Activated CD8-positive, alpha-beta memory T cell treated with anti-CD3 and anti-CD28 coated beads, Interleukin-2, amount 10 ng/mL, durations not matched to agents 7 days and 5 days (primary cell): Measurements from ENCODE around the gene GALNT6. TPM values are rescaled to one million over a fixed set of nuclear protein-coding genes. Genes with fewer than 3 reads are reported as not detected.
"Not testable (repeated sequence)": the region's sequence is repeated elsewhere in the genome, so short reads cannot be mapped to it uniquely, and the experiment has no call there.

ENCODE experiments used
- ATAC-seq: fragments of 150-1000 bp; cut with Tn5 transposase; one replicate; pipeline ENCODE4 v1.10.0; 2021; ENCODE audit warnings: moderate library complexity
- CTCF ChIA-PET: fragments of 350-600 bp; sonication (Branson Sonifier 250); formaldehyde crosslinking; loops from one replicate; lab custom pipeline; 2021; ENCODE audit warnings: antibody characterized with exemption; lab: Charles Lee
- DNase-seq: peaks from one replicate; pipeline ENCODE4 v3.0.0-alpha.2; 2020
- H3K27ac Mint-ChIP-seq: one replicate; pipeline ENCODE4 v1.8.0; 2021; ENCODE audit warnings: mild to moderate bottlenecking, mixed read lengths
- H3K27me3 Mint-ChIP-seq: one replicate; pipeline ENCODE4 v1.8.0; 2021; ENCODE audit warnings: mixed read lengths
- H3K36me3 Mint-ChIP-seq: one replicate; pipeline ENCODE4 v1.8.0; 2021; ENCODE audit warnings: mild to moderate bottlenecking, mixed read lengths
- H3K4me1 Mint-ChIP-seq: one replicate; pipeline ENCODE4 v1.8.0; 2021; ENCODE audit warnings: mixed read lengths
- H3K4me3 Mint-ChIP-seq: one replicate; pipeline ENCODE4 v1.8.0; 2021; ENCODE audit warnings: mild to moderate bottlenecking, moderate library complexity, mixed read lengths
- H3K9me3 Mint-ChIP-seq: one replicate; pipeline ENCODE4 v1.8.0; 2022; ENCODE audit warnings: low read depth, mixed read lengths
- total RNA-seq, 2 experiments: library from RNA; stranded (reverse); gene quantifications; one replicate each; pipeline ENCODE4 v1.2.3, GENCODE V29; 2021

Gene GALNT6
- total RNA-seq, 2 experiments from 2014 or later, result 43.9 to 47.9 TPM

- H3K9me3 Mint-ChIP-seq, result no peaks in the 10 kb centered on the region
- H3K4me1 Mint-ChIP-seq, result peaks cover 60% of the 10 kb centered on the region
- ATAC-seq, result peak; percentile 71
- H3K27me3 Mint-ChIP-seq, result no peaks in the 10 kb centered on the region
- H3K4me3 Mint-ChIP-seq, result peak overlapping the region; percentile 52
- H3K27ac Mint-ChIP-seq, result peak overlapping the region; percentile 91
- H3K36me3 Mint-ChIP-seq, result peaks cover 62% of the 10 kb centered on the region
- peak; percentile 73 for DNase-seq
- CTCF ChIA-PET, result interaction anchor here (0.6 to 5.9 kb wide), 8 partner anchors 8 to 336 kb away, joined by 3 to 44 read pairs (median 4); partner anchors contain the start of gene LETMD1
Measured at GRCh38 chr12:51318846-51319599, 72.2 kb downstream of the GALNT6 start.

- peaks cover 63% of the 10 kb centered on the region for H3K36me3 Mint-ChIP-seq
- not testable (repeated sequence) for ATAC-seq, H3K27me3 Mint-ChIP-seq, H3K9me3 Mint-ChIP-seq, DNase-seq
- H3K27ac Mint-ChIP-seq, result peak overlapping the region; percentile 91
- CTCF ChIA-PET, result interaction anchor here (0.9 to 5.9 kb wide), 8 partner anchors 9 to 270 kb away, joined by 3 to 44 read pairs (median 4); partner anchors contain the start of genes LETMD1 and SMAGP
- H3K4me1 Mint-ChIP-seq, result peaks cover 64% of the 10 kb centered on the region
- H3K4me3 Mint-ChIP-seq, result peak overlapping the region; percentile 52
Measured at GRCh38 chr12:51318057-51318806, 73.0 kb downstream of the GALNT6 start.

- H3K36me3 Mint-ChIP-seq, result peaks cover 56% of the 10 kb centered on the region
Measured at GRCh38 chr12:51311389-51311788, 79.8 kb downstream of the GALNT6 start.

GRCh38 chr12:51307655-51308593, 83.3 kb downstream of the GALNT6 start:
- peaks cover 10% of the 10 kb centered on the region for H3K4me1 Mint-ChIP-seq
- CTCF ChIA-PET, result interaction anchor here (0.6 to 1.4 kb wide), 3 partner anchors 10 to 33 kb away, joined by 3 to 6 read pairs (median 3); no protein-coding TSS in a partner anchor
- ATAC-seq, result no peak
- no peak for DNase-seq
- no peaks in the 10 kb centered on the region for H3K27me3 Mint-ChIP-seq
- no peak overlapping the region for H3K4me3 Mint-ChIP-seq
- H3K36me3 Mint-ChIP-seq, result peaks cover 48% of the 10 kb centered on the region
- H3K9me3 Mint-ChIP-seq, result no peaks in the 10 kb centered on the region
- no peak overlapping the region for H3K27ac Mint-ChIP-seq

More at GRCh38 chr12:51311389-51311788, 79.8 kb downstream of the GALNT6 start:
- Mint-ChIP-seq H3K27ac (no peak overlapping the region), H3K27me3 (no peaks in the 10 kb centered on the region), H3K4me3 (no peak overlapping the region), H3K9me3 (no peaks in the 10 kb centered on the region), H3K4me1 (peaks cover 20% of the 10 kb centered on the region)
- no peak for DNase-seq
- CTCF ChIA-PET, result interaction anchor here (0.6 to 1.4 kb wide), 2 partner anchors 30 to 63 kb away, joined by 4 to 6 read pairs; no protein-coding TSS in a partner anchor
- ATAC-seq, result no peak

GRCh38 chr12:51306507-51306906, 84.7 kb downstream of the GALNT6 start:
- no peak for ATAC-seq
- no peak for DNase-seq
- CTCF ChIA-PET, result interaction anchor here (1.7 kb wide), 1 partner anchor 35 kb away, joined by 8 read pairs; no protein-coding TSS in a partner anchor
- Mint-ChIP-seq H3K27me3 (no peaks in the 10 kb centered on the region), H3K4me3 (no peak overlapping the region), H3K4me1 (peaks cover 5% of the 10 kb centered on the region), H3K36me3 (peaks cover 52% of the 10 kb centered on the region), H3K27ac (no peak overlapping the region), H3K9me3 (no peaks in the 10 kb centered on the region)

Other genes with a start within 250 kb of the GALNT6 start
- gene TFCP2, start 218.3 kb downstream of the GALNT6 start, total RNA-seq, result 10 to 100 TPM; 34.7 to 40.5 TPM
- gene POU6F1, start 173.3 kb downstream of the GALNT6 start, total RNA-seq, result 1 to 10 TPM; 3.6 to 5.4 TPM
- gene DAZAP2, start 152.6 kb downstream of the GALNT6 start, total RNA-seq, result 100 to 1,000 TPM; 174 to 181 TPM
- 1 to 10 TPM; 1.4 to 3.4 TPM for gene SMAGP, start 121.0 kb downstream of the GALNT6 start, total RNA-seq
- 100 to 1,000 TPM; 109 to 147 TPM for gene BIN2, start 67.2 kb downstream of the GALNT6 start, total RNA-seq
- gene CELA1, start 44.7 kb downstream of the GALNT6 start, total RNA-seq, result not detected
- gene SLC4A8, start 33.4 kb upstream of the GALNT6 start, total RNA-seq, result 1 to 10 TPM; 9.1 to 9.2 TPM
- 1 to 10 TPM; 1.3 to 2.3 TPM for gene SCN8A, start 199.8 kb upstream of the GALNT6 start, total RNA-seq